ENCODE results near the gene C6orf15.

GRCh38 chr6:31125162-31125561 lies 12.8 kb upstream of the C6orf15 start:
- TF ChIP-seq POLR2A (IDR thresholded peaks at IDR 0.05; ENCODE audit: low read length) (no peak), GATA1 (IDR thresholded peaks at IDR 0.05; ENCODE audit: low read depth, low read length) (no peak)
